Forelimb muscle (tissue), 1 donor: ENCODE measurements around the gene TFDP3. TPM values are rescaled to one million over a fixed set of nuclear protein-coding genes. Genes with fewer than 3 reads are reported as not detected.

ENCODE experiments used
- DNase-seq: peaks from one replicate; pipeline ENCODE4 v3.0.0-alpha.2; 2013; ENCODE audit warnings: low read depth
- polyA plus RNA-seq: library from polyadenylated mRNA; unstranded; fragments of 120-200 nt; gene quantifications from one replicate; pipeline ENCODE4 v1.2.1, GENCODE V29; 2013; ENCODE audit not compliant: insufficient read length

TFDP3 gene
- not detected for polyA plus RNA-seq

DNA sequence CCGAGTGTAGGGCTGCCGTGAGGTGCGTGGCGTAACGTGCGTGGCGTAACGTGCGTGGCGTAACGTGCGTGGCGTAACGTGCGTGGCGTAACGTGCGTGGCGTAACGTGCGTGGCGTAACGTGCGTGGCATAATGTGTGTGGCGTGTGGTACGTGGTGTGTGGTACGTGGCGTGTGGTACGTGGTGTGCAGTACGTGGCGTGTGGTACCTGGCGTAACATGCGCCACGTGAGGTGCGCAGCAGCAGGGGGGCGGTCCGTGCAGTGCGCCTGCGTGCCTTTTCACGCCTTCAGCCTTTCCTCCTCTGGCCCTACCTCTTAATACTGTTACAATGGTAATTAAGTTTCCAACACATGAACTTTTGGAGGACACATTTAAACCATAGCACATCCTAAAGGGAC, at the start of gene TFDP3:
TFDP3 (minus strand) TSS at position 26 of the 400 bp plus-strand sequence. CDS start 95 bp downstream, outside the sequence.
- DNase-seq: no peak

- no peak for DNase-seq
These were observed 49.5 kb upstream of the TFDP3 start for GRCh38 chrX:133267621-133268020.

GRCh38 chrX:133265331-133265730, 47.2 kb upstream of the TFDP3 start:
- no peak for DNase-seq

- no peak for DNase-seq
These were observed 40.3 kb upstream of the TFDP3 start for GRCh38 chrX:133258481-133258880.

GRCh38 chrX:133254666-133255065, 36.5 kb upstream of the TFDP3 start:
- DNase-seq: no peak

DNA sequence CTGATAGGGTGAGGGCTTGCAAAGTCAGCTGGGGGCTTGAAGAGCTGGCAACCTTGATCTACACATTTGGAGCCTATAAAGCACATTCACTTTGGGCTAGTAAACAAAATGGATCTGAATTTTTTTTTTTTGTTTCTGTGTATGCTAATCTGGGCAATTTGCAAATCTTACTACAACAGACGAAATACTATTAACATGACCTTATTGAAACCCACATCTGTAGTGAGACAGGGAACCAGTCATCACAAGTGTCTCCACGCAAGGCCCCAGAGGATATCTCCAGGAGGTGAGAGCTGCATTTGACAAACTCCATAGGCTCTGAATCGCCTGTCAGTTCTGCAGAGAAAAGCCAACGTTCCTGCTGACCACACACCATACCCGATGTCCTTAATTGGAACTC, 33.0 kb upstream of the TFDP3 start:
- DNase-seq: no peak

DNA sequence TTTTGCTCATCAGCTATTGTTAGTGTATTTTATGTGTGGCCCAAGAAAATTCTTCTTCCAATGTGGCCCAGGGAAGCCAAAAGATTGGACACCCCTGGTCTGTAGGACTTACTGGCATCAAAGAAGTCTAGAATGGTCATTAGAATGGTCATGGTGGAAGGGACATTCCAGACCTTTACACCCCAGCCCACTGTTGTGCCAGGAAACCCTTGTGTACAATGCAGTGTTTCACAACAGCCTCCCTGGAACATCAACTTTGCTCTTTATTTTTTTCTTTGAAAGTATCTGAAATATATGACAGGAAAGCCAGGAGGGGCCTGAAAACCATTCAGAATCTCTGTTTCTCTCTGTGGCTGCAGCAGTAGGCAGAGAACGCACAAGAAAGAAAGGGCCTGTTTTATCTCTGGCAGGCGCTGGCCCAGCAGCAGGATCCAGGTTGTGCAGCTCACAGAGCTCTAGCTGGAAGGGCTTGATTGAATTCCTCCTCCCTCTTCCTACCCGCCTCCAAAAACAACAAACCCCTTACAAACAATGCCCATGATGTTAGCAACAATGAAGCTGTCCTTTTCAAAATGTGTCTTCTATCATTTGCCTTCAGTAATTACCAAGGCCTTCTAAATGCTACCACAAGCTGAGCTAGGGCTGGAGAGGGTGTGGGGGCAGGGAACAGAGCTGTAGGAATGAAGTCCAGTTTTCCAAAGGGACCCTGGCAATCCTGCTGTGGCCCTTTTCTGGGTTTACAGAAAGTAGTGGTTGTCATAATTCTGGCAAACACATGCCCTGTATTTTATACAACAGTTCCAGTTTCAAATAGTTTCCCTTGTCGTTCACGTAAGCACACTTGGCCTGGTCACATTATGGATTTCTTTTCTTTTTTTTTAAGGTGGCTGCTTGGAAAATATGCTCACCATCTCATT, 32.3 kb upstream of the TFDP3 start:
- DNase-seq: no peak

GRCh38 chrX:133249266-133250058, 31.3 kb upstream of the TFDP3 start:
- DNase-seq: no peak

GRCh38 chrX:133248177-133248576, 30.0 kb upstream of the TFDP3 start:
- no peak for DNase-seq

GRCh38 chrX:133246921-133247320, 28.8 kb upstream of the TFDP3 start:
- DNase-seq: no peak

- DNase-seq: no peak
These were observed 17.7 kb upstream of the TFDP3 start for GRCh38 chrX:133235830-133236229.

DNA sequence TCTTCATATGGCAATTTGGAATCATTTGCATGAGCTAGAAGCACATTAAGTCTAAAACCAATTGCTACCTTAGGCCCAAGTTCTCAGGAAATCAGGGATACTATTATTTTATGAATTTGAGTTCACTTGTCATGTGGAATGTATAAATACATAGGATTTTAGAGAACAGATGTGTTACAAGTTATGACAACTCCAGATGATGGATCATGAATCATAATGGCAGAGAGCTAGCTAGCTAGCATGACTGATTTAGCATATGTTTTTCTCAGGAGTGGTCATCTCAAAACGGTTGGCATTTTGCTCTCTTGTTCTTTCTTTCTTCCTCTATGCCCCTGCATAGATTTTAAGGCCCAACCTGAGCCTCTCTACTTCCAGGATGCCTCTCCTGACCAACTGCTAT, 14.2 kb upstream of the TFDP3 start:
- DNase-seq: no peak

DNA sequence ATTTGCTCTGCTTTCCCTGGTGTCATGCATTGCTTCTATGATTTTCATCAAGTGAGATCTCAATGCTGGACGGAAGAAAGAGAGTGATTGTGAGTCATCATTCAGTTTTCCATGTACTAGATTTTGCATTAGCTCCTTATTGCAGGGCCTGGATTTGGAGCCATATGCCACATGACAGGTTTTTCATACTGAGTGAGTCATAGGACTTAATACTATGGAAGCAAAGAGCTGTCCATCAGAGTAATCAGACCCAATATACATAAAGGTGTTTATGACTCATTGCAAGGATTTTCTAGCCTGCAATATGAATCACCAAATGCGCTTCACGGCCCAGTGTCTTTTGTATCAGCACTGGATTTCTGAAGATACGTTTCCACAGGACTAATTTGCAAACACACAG, 11.2 kb upstream of the TFDP3 start:
- no peak for DNase-seq

- peak; percentile 5 for DNase-seq
These were observed 2.4 kb downstream of the TFDP3 start for GRCh38 chrX:133215747-133216146.

- DNase-seq: no peak
These were observed 3.1 kb downstream of the TFDP3 start for GRCh38 chrX:133215017-133215416.

DNA sequence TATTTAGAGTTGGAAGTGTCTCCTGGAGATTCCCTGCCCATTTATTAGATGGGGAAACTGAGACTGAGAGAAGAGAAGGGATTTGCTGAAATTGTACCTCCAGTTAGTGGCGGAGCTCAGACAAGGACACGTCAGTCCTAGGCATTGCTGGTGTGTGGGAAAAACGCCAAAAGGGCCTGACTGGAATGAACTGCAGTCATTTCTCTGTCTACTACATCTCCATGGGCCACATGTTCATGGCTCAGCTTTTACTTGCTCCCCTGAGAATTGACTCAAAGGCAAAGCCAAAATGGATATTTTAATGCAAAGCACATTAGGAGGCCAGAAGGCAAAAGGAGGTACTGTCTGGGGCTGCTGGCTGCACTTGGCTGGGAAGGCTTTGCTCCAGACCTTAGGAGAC, 3.9 kb downstream of the TFDP3 start:
- no peak for DNase-seq

GRCh38 chrX:133213117-133213516, 5.0 kb downstream of the TFDP3 start:
- no peak for DNase-seq

- no peak for DNase-seq
These were observed 10.4 kb downstream of the TFDP3 start for GRCh38 chrX:133207751-133208150.

GRCh38 chrX:133191739-133192039, 26.5 kb downstream of the TFDP3 start:
- DNase-seq: no peak

GRCh38 chrX:133190877-133191738, 27.0 kb downstream of the TFDP3 start:
- no peak for DNase-seq

DNA sequence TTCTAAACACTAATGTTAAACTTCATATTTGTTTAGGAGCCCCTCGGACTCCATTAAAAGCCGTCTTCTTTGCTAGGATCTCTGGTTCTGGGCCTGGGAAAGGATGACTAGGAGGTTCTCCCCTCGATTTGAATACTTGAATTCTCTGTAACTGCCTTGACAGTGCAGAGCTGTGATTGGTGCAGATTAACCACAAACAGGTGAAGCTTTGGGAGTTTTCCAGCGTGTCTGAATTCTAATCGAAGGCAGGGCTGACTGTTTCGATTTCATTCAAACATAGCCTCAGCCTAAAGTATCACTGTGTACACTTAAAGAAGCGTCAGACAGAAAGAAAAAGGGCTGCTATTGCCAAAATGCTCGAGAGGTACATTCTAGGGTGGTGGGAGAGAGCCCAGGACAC, 29.0 kb downstream of the TFDP3 start:
- DNase-seq: no peak

DNA sequence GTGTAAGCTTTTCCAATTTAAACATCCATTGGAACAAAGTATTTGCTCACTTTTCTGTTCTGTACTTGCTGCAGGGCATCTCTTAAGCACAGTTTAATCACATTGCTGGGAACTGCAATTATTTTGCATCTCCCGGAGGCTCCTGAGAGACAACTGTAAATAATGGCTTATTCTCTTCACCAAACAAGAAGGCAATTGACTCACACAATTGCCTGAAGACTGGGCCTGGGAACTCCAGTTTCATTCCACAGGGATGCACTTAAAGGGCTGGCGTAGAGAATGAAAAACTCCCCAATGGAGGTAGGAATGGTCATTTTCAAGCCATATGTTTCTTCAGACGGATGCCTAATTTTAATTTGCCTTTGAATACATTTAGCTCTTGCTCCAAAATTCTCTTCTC, 29.5 kb downstream of the TFDP3 start:
- DNase-seq: no peak
